IMR-90 (cell line): Measurements from ENCODE around the gene CERS6. TPM values are rescaled to one million over a fixed set of nuclear protein-coding genes. Genes with fewer than 3 reads are reported as not detected.

Experiments
- ATAC-seq: fragments of 200-7000 bp; cut with Tn5 transposase; 2 replicates; pipeline ENCODE4 v1.9.1; 2020; ENCODE audit warnings: low read depth, mild to moderate bottlenecking, moderate library complexity
- BruUV-seq: library from RNA; stranded (reverse); fragments of 400-500 nt; replicated peaks from 2 replicates; lab custom pipeline; 2021; lab: Mats Ljungman, UMichigan
- CTCF ChIA-PET: fragments of 300-600 bp; formaldehyde crosslinking; extraction: SDS; loops from one replicate; lab custom pipeline; 2021; ENCODE audit warnings: antibody characterized with exemption; lab: Yijun Ruan, JAX
- POLR2A ChIA-PET: fragments of 300-600 bp; sonication (Branson Sonifier 250); formaldehyde crosslinking; loops from one replicate; lab custom pipeline; 2022; ENCODE audit warnings: antibody characterized with exemption; ENCODE audit not compliant: unreplicated experiment; lab: Charles Lee
- DNase-seq: peaks from one replicate; pipeline ENCODE4 v3.0.0; 2013
- H2AFZ ChIP-seq: replicated peaks from 2 replicates; pipeline ENCODE3; 2013; ENCODE audit warnings: low read length, mild to moderate bottlenecking; ENCODE audit not compliant: poor library complexity
- H2AK5ac ChIP-seq: 2 replicates; pipeline ENCODE4 v1.6.1; 2013; ENCODE audit warnings: low read depth, low read length, inconsistent platforms
- H2AK9ac ChIP-seq: replicated peaks from 2 replicates; pipeline ENCODE3; 2013; ENCODE audit warnings: mild to moderate bottlenecking, low read depth, low read length, moderate library complexity; ENCODE audit not compliant: poor library complexity
- H2BK120ac ChIP-seq: 2 replicates; pipeline ENCODE4 v1.6.1; 2013; ENCODE audit warnings: low read depth, low read length, inconsistent platforms
- H2BK15ac ChIP-seq: 3 replicates; pipeline ENCODE4 v1.6.1; 2013; ENCODE audit warnings: low read depth, low read length, inconsistent platforms
- H2BK20ac ChIP-seq: 2 replicates; pipeline ENCODE4 v1.6.1; 2013; ENCODE audit warnings: low read depth, mild to moderate bottlenecking, inconsistent platforms, low read length, moderate library complexity
- H2BK5ac ChIP-seq: 2 replicates; pipeline ENCODE4 v1.6.1; 2013; ENCODE audit warnings: mild to moderate bottlenecking, low read depth, low read length, inconsistent platforms; ENCODE audit not compliant: poor library complexity, severe bottlenecking
- H3K14ac ChIP-seq: replicated peaks from 2 replicates; pipeline ENCODE4 v1.6.1; 2013; ENCODE audit warnings: low read depth, low read length, inconsistent platforms
- H3K18ac ChIP-seq: 2 replicates; pipeline ENCODE4 v1.6.1; 2013; ENCODE audit warnings: low read depth, low read length, control low read depth
- H3K23ac ChIP-seq: 2 replicates; pipeline ENCODE4 v1.6.1; 2013; ENCODE audit warnings: low read depth, low read length, inconsistent platforms
- H3K27ac ChIP-seq: 2 replicates; pipeline ENCODE4 v1.5.1; 2013; ENCODE audit warnings: mild to moderate bottlenecking, control low read depth, low read length; ENCODE audit not compliant: insufficient read depth
- H3K27me3 ChIP-seq: 2 replicates; pipeline ENCODE4 v1.6.1; 2013; ENCODE audit warnings: low read length; ENCODE audit not compliant: control insufficient read depth, insufficient read depth
- H3K36me3 ChIP-seq: 2 replicates; pipeline ENCODE4 v1.6.1; 2013; ENCODE audit warnings: low read length, mixed read lengths; ENCODE audit not compliant: control insufficient read depth, insufficient read depth
- H3K4ac ChIP-seq: 2 replicates; pipeline ENCODE4 v1.6.1; 2013; ENCODE audit warnings: low read depth, low read length, inconsistent platforms
- H3K4me1 ChIP-seq: 2 replicates; pipeline ENCODE4 v1.6.1; 2013; ENCODE audit warnings: low read length, mixed read lengths; ENCODE audit not compliant: control insufficient read depth, insufficient read depth
- H3K4me2 ChIP-seq: 2 replicates; pipeline ENCODE4 v1.6.1; 2013; ENCODE audit warnings: low read depth, mild to moderate bottlenecking, control low read depth, low read length, moderate library complexity
- H3K4me3 ChIP-seq: 2 replicates; pipeline ENCODE4 v1.5.1; 2013; ENCODE audit warnings: low read depth, mild to moderate bottlenecking, control low read depth, low read length, moderate library complexity; ENCODE audit not compliant: insufficient read depth
- H3K56ac ChIP-seq: 2 replicates; pipeline ENCODE4 v1.6.1; 2013; ENCODE audit warnings: low read length, inconsistent platforms; ENCODE audit not compliant: insufficient read depth; ENCODE audit errors: extremely low read depth
- H3K79me1 ChIP-seq, 2 experiments: 2 replicates each; pipeline ENCODE4 v1.6.1; 2013; ENCODE audit warnings: low read length in 2 of 2, inconsistent platforms in 1 of 2, low read depth in 1 of 2
- H3K9ac ChIP-seq: 2 replicates; pipeline ENCODE4 v1.6.1; 2013; ENCODE audit warnings: low read depth, low read length, control low read depth
- H3K9me1 ChIP-seq: 2 replicates; pipeline ENCODE4 v1.6.1; 2013; ENCODE audit warnings: low read length, inconsistent platforms; ENCODE audit not compliant: insufficient read depth
- H3K9me3 ChIP-seq: 2 replicates; pipeline ENCODE4 v1.6.1; 2013; ENCODE audit warnings: low read length; ENCODE audit not compliant: control insufficient read depth, insufficient read depth
- H4K20me1 ChIP-seq: 2 replicates; pipeline ENCODE4 v1.6.1; 2013; ENCODE audit warnings: low read length, inconsistent platforms; ENCODE audit not compliant: insufficient read depth
- H4K5ac ChIP-seq: 2 replicates; pipeline ENCODE4 v1.6.1; 2013; ENCODE audit warnings: mild to moderate bottlenecking, low read depth, low read length, control low read depth
- H4K8ac ChIP-seq, 2 experiments: 2 replicates each; pipeline ENCODE4 v1.6.1; 2013; ENCODE audit warnings: low read depth in 2 of 2, low read length in 2 of 2, control low read depth in 1 of 2, inconsistent platforms in 1 of 2
- H4K91ac ChIP-seq: 2 replicates; pipeline ENCODE4 v1.6.1; 2013; ENCODE audit warnings: low read depth, low read length, inconsistent platforms; ENCODE audit not compliant: insufficient read depth
- CEBPB ChIP-seq: IDR thresholded peaks from 2 replicates; pipeline ENCODE4 v1.6.1; 2012; ENCODE audit warnings: low read depth, low read length, improper control_type of control experiment
- MAZ ChIP-seq: IDR thresholded peaks from 2 replicates; pipeline ENCODE4 v1.6.1; 2012; ENCODE audit warnings: low read depth, mild to moderate bottlenecking, low read length, improper control_type of control experiment, moderate library complexity, borderline replicate concordance
- WGBS, 2 experiments: methylation state at CpG; one replicate each; pipeline versions ENCODE4 v1.1.5 to v1.1.7; 2013; ENCODE audit warnings: missing lambda C conversion rate in 2 of 2; ENCODE audit not compliant: insufficient read length in 1 of 2; ENCODE audit errors: extremely low coverage in 2 of 2; 5-methylcytosine and 5-hydroxymethylcytosine counted together
- dilution Hi-C: fragments of 300-500 bp; cut with HindIII; formaldehyde crosslinking; loops from one replicate; pipeline ENCODE4 v1.14.3; 2018; ENCODE audit warnings: low sequenced_read_pairs; ENCODE audit not compliant: unreplicated experiment
- in situ Hi-C: fragments of 300-500 bp; cut with MboI; formaldehyde crosslinking; loops from 3 replicates; pipeline ENCODE4 v1.14.3; 2019; ENCODE audit warnings: low sequenced_read_pairs, inconsistent platforms, mixed read lengths
- intact Hi-C: fragments of 100-400 bp; cut with micrococcal nuclease; formaldehyde crosslinking; loops from 2 replicates; pipeline ENCODE4 v1.10.0; 2022
- polyA plus RNA-seq, 3 experiments: library from polyadenylated mRNA; depleted of rRNA; stranded (reverse); fragments of >200 nt; gene quantifications; 2 replicates each; pipeline ENCODE4 v1.2.3, GENCODE V29; 2012; ENCODE audit warnings: low replicate concordance in 1 of 3
- total RNA-seq: library from RNA; depleted of rRNA; stranded (reverse); fragments of >200 nt; gene quantifications from 2 replicates; pipeline ENCODE4 v1.2.3, GENCODE V29; 2012

CERS6 gene
- total and polyA plus RNA-seq, 2 of the 4 experiments (the other 2 are of a cell fraction): 2.1 to 5.7 TPM

GRCh38 chr2:168723275-168723899 is 267.3 kb downstream of the CERS6 start:
- no TSS peak for BruUV-seq
- no peaks in the 10 kb centered on the region for H3K79me1 ChIP-seq
- no peak overlapping the region for H2BK15ac ChIP-seq
- H2BK5ac ChIP-seq: no peak overlapping the region
- no peak overlapping the region for H4K5ac ChIP-seq
- ChIA-PET CTCF (no interaction called here), POLR2A (no interaction called here)
- no peak overlapping the region for H3K14ac ChIP-seq
- H4K91ac ChIP-seq: no peak overlapping the region
- no peak overlapping the region for H3K4me2 ChIP-seq
- H2AK9ac ChIP-seq: no peak overlapping the region
- H2AK5ac ChIP-seq: no peak overlapping the region
- no peak for ATAC-seq
- H3K9ac ChIP-seq: no peak overlapping the region
- no peak for DNase-seq
- no peak overlapping the region for H2BK20ac ChIP-seq
- no peaks in the 10 kb centered on the region for H3K27me3 ChIP-seq
- no peak overlapping the region for H3K4me3 ChIP-seq
- TF ChIP-seq MAZ: no peak
- no peak for TF ChIP-seq CEBPB
- in situ Hi-C loops (no loop called here), dilution Hi-C loops (no loop called here), intact Hi-C loops (no loop called here)
- H2BK120ac ChIP-seq: no peak overlapping the region
- H3K56ac ChIP-seq: no peak overlapping the region
- H3K4me1 ChIP-seq: no peaks in the 10 kb centered on the region
- H3K23ac ChIP-seq: no peak overlapping the region
- no peak overlapping the region for H3K4ac ChIP-seq
- no peaks in the 10 kb centered on the region for H3K36me3 ChIP-seq
- H2AFZ ChIP-seq: no peak overlapping the region
- no peak overlapping the region for H3K18ac ChIP-seq
- no peaks in the 10 kb centered on the region; the same call in 1 of the 2 replicates for H3K9me1 ChIP-seq
- no peak overlapping the region for H4K8ac ChIP-seq
- H3K9me3 ChIP-seq: no peaks in the 10 kb centered on the region
- no peaks in the 10 kb centered on the region for H4K20me1 ChIP-seq
- no peak overlapping the region for H3K27ac ChIP-seq
- 100% methylated on average over 1 of the region's 3 CpGs; no CpG with 5 or more reads in 1 of the 2 experiments for WGBS, 2 experiments
